Measurements from ENCODE around the gene ERICH4.
"Not testable (repeated sequence)": the region's sequence is repeated elsewhere in the genome, so short reads cannot be mapped to it uniquely, and the experiment has no call there.

ERICH4 gene

GRCh38 chr19:41436674-41436951 is 6.3 kb upstream of the ERICH4 start:
- DNase-seq = no peak

GRCh38 chr19:41437944-41438574 is 4.9 kb upstream of the ERICH4 start:
- no peak for DNase-seq

GRCh38 chr19:41439441-41440222 is 3.3 kb upstream of the ERICH4 start, which contains the start of gene DMAC2:
Gene DMAC2, minus strand, starts transcription at chr19:41439912. Its CDS starts 13 bp downstream, at chr19:41439899.
- DNase-seq = peak; percentile 94

- DNase-seq = no peak
Measured at GRCh38 chr19:41441321-41441945, 1.5 kb upstream of the ERICH4 start.

GRCh38 chr19:41443813-41444455 is 978 bp downstream of the ERICH4 start:
- no peak for DNase-seq

GRCh38 chr19:41445575-41445974 is 2.6 kb downstream of the ERICH4 start:
- DNase-seq = no peak

- DNase-seq = peak; percentile 6
Measured at GRCh38 chr19:41447732-41448332, 4.9 kb downstream of the ERICH4 start.

- no peak for DNase-seq
Measured at GRCh38 chr19:41449079-41449864, 6.3 kb downstream of the ERICH4 start.

- DNase-seq = no peak
Measured at GRCh38 chr19:41449865-41450178, 6.9 kb downstream of the ERICH4 start.

- DNase-seq = no peak
Measured at GRCh38 chr19:41452584-41453275, 9.8 kb downstream of the ERICH4 start.

- DNase-seq = no peak
Measured at GRCh38 chr19:41455936-41456335, 13.0 kb downstream of the ERICH4 start.

- DNase-seq = no peak
Measured at GRCh38 chr19:41456342-41456918, 13.5 kb downstream of the ERICH4 start.

- DNase-seq = no peak
Measured at GRCh38 chr19:41457241-41457640, 14.3 kb downstream of the ERICH4 start.

- no peak for DNase-seq
Measured at GRCh38 chr19:41462497-41462896, 19.5 kb downstream of the ERICH4 start.

- not testable (repeated sequence) for DNase-seq
Measured at GRCh38 chr19:41463257-41464256, 20.6 kb downstream of the ERICH4 start.

- DNase-seq = no peak
Measured at GRCh38 chr19:41476583-41476982, 33.6 kb downstream of the ERICH4 start.

GRCh38 chr19:41478171-41478570 is 35.2 kb downstream of the ERICH4 start:
- DNase-seq = no peak

- DNase-seq = no peak
Measured at GRCh38 chr19:41478875-41479756, 36.2 kb downstream of the ERICH4 start.

GRCh38 chr19:41479757-41480191 is 36.8 kb downstream of the ERICH4 start:
- DNase-seq = no peak
